Fibroblast of mammary gland (primary cell): Measurements from ENCODE around the gene LDLRAD3.

Experiments
- DNase-seq: peaks from one replicate; pipeline ENCODE4 v3.0.0-alpha.2; 2010; ENCODE audit warnings: low read depth
- H3K4me3 ChIP-seq: 2 replicates; pipeline ENCODE4 v1.5.1; 2011; ENCODE audit warnings: low read depth, mild to moderate bottlenecking, low read length, moderate library complexity; ENCODE audit not compliant: control insufficient read depth
- TF ChIP-seq, protein P1 (sequence below): conservative IDR thresholded peaks from 2 replicates; pipeline ENCODE4 v1.5.1; 2011; ENCODE audit warnings: low read depth, low read length, inconsistent platforms; ENCODE audit not compliant: control insufficient read depth, insufficient read depth

Gene LDLRAD3

DNA sequence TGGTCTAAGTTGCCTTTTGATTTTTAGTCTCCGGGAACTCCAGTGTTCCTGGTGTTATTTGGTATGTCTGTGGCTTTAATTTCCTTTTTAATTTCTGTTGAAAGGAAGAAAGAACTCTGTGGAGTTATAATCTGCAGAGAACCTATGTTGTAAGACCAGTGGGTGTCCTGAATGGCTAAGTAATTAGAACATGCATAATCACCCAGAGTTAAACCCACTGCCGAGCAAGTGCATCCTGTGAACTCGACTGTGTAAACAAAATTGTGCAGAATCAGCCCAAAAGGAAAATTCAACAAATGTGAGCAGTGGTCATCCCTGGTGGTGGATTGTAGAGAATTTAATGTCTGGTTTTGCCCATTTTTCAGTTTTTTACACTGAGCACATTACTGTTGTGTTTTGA lies 182.8 kb downstream of the LDLRAD3 start:
- H3K4me3 ChIP-seq: no peak overlapping the region
- TF ChIP-seq, protein P1, sequence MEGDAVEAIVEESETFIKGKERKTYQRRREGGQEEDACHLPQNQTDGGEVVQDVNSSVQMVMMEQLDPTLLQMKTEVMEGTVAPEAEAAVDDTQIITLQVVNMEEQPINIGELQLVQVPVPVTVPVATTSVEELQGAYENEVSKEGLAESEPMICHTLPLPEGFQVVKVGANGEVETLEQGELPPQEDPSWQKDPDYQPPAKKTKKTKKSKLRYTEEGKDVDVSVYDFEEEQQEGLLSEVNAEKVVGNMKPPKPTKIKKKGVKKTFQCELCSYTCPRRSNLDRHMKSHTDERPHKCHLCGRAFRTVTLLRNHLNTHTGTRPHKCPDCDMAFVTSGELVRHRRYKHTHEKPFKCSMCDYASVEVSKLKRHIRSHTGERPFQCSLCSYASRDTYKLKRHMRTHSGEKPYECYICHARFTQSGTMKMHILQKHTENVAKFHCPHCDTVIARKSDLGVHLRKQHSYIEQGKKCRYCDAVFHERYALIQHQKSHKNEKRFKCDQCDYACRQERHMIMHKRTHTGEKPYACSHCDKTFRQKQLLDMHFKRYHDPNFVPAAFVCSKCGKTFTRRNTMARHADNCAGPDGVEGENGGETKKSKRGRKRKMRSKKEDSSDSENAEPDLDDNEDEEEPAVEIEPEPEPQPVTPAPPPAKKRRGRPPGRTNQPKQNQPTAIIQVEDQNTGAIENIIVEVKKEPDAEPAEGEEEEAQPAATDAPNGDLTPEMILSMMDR: no peak
- DNase-seq: no peak

GRCh38 chr11:36127550-36127949 lies 183.7 kb downstream of the LDLRAD3 start:
- H3K4me3 ChIP-seq: no peak overlapping the region
- TF ChIP-seq, protein P1: no peak
- no peak for DNase-seq

GRCh38 chr11:36129955-36130354 lies 186.1 kb downstream of the LDLRAD3 start:
- TF ChIP-seq, protein P1: no peak
- no peak for DNase-seq
- H3K4me3 ChIP-seq: no peak overlapping the region

DNA sequence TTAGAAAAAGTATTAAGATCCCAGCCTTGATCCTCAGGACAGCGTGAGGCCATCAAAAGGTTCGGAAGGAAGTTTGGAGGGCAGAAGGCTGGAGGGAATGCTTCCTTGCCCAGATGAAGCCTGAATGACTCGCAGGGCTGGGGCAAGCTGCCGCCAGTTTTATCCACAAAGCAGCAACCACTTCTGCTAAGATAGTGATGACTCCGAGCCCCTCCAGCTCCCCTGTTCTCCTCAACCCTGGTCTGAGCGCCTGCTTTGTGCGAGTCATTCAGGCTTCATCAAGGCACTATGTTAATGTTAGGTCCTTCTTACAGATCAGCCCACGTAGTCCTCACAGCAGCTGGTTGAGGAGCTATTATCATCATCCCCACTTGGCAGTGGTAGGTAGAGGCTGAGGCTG lies 186.5 kb downstream of the LDLRAD3 start:
- TF ChIP-seq, protein P1: no peak
- H3K4me3 ChIP-seq: no peak overlapping the region
- DNase-seq: peak; percentile 75

DNA sequence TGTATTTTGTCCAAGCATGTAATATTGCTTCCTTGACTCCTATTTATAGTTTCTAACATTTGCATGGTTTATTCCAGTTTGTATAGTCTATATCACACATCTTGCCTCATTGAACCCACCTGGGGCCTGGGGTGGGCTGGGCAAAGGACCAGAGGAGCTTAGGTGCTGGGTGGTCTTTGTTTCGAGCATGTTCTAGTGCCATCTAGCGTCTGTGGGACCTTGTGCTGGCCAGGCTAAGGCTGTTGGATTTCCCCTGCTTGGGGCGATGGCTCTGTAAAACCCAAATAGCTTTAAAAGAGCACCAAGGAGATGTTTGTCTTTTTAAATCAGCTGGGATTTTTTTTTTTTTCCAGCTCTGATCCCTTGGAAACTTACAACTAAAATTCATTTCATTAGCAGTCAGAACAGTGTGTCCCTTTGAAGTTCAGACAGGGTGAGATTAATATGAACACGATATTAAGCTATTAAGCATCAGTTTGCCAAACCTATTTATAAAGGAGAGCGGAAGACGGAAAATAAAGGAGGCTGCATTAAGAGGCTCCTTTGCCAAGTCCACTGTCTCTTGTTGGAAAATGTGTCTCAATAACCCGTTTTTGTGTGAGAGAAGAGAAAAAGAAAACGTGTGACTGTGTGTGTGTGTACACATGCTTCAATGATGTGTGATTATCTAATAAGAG lies 188.0 kb downstream of the LDLRAD3 start:
- peak; percentile 67 for DNase-seq
- TF ChIP-seq, protein P1: peak; percentile 72
- H3K4me3 ChIP-seq: no peak overlapping the region

DNA sequence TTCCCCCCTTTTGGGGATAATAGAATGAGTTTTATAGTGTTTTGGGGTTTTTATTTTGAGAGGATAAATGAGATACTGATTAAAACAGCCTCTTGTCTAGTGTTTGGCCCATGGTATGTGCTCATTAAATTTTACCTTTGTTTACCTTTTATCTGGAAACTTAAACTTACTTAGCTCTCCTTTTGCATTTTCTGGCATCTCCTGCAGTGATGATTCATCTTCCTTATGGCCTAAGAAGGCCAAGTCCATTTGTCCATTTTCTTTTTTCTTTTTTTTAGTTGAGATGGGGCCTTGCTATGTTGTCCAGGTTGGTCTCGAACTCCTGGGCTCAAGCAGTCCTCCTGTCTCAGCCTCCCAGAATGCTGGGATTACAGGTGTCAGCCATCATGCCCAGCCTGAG lies 189.1 kb downstream of the LDLRAD3 start:
- H3K4me3 ChIP-seq: no peak overlapping the region
- TF ChIP-seq, protein P1: no peak
- DNase-seq: peak; percentile 53
